ENCODE data around the gene ABLIM1. TPM values are rescaled to one million over a fixed set of nuclear protein-coding genes. Genes with fewer than 3 reads are reported as not detected.

Gene ABLIM1
- total RNA-seq, 1 donor from 2014 or later = 772 TPM

DNA sequence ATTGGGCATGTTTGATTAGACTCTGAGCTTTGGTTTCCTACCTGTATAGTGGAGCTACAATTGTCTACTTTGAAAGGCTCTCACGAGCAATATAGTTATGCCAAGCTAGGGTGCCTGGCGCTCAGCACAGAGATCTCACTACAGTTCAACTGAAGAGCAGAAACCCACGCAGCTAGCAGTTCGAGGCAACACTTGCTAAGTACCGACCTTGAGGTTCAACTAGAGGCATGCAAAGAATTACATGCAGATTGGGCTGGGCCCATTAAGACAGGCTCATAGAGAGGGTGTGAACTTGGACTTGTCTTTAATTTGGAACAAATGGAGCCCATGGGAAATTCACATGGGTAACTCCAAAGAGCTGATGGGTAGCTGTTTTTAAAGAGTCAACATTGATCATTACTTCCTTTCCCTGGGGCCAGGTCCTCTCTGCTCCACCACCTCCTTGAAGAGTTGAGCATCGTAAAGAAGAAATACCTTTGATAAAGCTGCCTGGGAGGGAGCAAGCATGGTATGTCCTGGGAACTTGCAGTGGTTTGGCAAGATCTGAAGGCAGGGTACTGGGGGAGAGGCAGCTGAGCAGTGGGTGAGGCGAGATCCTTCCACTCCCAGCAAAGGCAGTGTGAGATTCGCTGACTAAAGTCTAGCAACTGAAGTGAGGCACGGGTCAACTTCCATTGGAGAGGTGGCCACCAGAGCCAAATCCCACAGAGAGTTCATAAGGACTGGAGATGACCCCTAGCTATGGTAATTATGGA is 228.3 kb downstream of the ABLIM1 start:
- ATAC-seq (ENCODE audit: poor library complexity) (peak; percentile 14), DNase-seq (no peak)
- intact Hi-C loops (cut with DNase I) = no loop called here

DNA sequence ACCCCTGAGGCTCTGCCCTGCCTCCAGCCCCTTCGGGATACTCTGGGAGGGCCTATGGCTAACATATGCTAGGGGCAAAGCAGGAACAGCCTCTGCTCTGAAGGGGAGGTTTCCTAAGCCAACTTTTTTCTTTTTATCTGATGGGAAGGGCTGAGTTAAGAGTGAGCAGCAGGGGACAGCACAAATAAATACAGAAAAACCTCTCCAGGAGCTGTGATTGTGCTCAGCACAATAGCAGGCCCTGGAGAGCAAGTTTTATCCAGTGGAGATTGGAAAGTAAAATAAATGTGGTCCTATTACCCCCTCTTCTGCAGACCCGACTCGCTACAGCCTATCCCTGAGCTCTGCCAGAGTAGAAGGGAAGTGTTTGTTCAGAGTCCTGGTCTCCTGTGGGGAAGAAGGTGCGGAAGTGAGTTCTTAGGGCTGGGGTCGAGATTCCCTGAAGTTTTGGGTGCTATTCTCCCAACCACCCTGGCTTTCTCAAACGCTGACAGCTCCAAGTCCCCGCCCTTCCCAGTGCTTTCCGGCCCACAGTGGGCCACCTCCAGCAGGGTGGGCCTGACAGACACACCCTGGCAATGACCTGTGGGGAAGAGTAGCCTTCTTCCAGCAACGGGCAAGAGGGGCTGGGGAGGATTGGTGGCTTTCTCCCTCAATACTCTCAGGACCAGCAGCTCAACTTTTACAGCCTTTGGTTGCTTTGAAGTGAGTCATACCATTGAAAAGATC is 230.8 kb downstream of the ABLIM1 start:
- intact Hi-C loops (cut with DNase I) = loop anchor here (2.0 kb wide), 1 partner anchor 122 kb away; no protein-coding TSS in a partner anchor
- DNase-seq = no peak
- ATAC-seq (ENCODE audit: poor library complexity) = peak; percentile 26

DNA sequence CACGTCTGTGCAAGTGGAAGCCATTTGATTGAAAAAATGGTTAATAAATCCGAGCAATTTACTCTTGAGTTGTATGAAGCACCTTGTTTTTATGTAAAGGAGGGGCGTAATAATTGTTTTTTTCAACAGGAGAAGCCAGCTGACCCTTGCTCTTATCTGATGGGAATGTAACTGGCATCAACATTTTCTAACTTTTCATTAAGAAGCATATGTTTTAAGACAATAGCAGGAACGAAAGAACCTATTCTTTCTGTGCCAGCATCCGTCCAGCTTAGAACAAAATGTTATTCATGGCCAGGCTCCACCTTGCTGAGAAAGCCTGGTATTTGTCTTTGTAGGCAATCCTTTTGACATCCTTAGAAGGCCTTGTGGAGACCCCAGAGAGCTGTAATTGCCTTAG is 231.6 kb downstream of the ABLIM1 start:
- ATAC-seq (ENCODE audit: poor library complexity) (no peak), DNase-seq (no peak)
- intact Hi-C loops (cut with DNase I) = loop anchor here (2.0 kb wide), 1 partner anchor 122 kb away; no protein-coding TSS in a partner anchor

DNA sequence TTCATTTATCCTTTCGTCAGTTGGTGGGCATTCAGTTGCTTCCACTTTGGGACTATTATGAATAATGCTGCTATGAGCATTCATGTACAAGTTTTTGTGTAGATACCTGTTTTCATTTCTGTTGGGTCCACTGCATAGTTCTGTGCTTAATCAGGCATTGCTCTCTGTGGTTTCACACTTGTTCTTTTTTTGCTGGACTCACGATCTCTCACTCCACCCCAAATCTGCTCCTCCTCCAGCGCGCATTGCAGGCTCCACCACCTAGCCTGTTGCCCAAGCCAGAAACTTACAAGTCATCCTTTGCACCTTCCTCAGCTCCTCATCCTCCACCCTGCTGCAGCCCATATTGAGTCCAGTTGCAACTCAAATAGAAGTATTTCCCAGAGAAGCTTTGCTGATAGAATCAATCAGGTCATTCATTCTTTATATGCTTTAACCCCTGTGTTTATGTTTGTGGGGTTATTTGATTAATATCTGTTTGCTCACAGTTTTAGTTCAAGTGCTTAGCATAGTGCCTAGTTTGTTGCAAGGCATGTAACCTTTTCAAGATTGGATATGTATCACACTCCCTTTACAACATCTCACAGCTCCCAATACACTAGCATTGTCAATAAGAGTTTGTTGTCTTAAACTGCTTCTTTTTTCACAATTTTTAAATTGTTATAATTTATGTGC is 237.1 kb downstream of the ABLIM1 start:
- DNase-seq (no peak), ATAC-seq (ENCODE audit: poor library complexity) (no peak)
- intact Hi-C loops (cut with DNase I) = no loop called here

DNA sequence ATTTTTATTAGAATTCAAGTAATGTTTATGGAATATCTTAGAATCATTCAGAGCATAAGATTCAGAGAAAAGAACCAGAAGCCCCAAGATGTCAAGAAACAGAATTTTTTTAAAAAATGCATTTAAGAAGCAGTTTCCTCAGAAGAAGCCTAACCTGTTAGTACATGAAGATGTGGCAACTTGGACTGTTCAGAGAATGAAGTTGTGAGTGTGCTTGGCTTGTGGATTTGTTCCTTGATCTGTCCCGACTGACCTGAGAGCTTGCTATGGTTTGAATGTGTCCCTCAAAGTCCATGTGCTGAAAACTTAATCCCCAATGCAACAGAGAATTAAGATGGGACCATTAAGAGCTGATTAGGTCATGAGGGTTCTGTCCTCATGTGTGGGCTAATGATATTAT is 240.0 kb downstream of the ABLIM1 start:
- ATAC-seq (ENCODE audit: poor library complexity) = no peak
- intact Hi-C loops (cut with DNase I) = no loop called here

DNA sequence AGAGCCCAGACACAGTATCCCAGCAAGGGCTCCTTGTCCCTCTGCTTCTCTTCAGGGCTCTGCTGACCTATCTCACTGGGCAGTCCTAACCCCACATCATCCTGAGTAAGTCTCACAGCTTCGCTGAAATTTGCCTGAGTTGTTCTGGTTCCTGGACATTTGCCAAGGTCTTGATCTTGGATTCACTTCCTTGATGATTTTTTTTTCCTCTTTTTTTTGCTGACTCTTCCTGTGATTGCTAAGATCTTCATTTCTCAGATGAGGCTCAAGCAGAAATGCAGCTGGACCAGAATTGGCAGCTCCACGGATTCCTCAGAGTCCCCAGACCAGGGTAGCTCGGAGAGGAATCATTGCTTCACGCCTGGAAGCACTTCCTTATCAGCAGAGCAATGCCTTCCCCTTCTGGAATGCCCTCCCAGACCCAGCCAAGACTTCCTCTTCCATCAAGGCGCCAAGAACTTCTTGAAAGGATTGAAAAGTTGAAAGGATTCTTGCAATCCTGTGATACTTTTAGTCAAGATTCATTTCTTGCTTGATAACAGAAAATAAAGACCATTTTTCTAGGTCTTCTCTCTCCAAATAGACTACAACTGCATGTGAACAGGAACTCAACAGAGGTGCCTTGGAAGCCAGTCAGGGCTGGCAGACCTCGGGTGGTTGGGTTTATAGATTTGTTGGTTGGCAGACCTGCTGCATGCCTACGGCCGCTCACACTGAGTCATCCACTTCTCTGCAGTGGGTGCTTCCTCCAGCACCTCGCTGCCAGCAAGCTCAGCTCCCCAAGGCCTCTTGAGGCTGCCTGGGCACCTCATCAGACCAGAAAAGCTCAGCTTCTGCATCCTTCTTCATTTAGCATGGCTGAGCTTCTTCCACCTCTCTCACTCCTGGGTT is 244.9 kb downstream of the ABLIM1 start:
- ATAC-seq (ENCODE audit: poor library complexity) = peak; percentile 95
- intact Hi-C loops (cut with DNase I) = no loop called here
- peak; percentile 74 for DNase-seq

More for the DNA sequence above, 240.0 kb downstream of the ABLIM1 start:
- DNase-seq = no peak

DNA sequence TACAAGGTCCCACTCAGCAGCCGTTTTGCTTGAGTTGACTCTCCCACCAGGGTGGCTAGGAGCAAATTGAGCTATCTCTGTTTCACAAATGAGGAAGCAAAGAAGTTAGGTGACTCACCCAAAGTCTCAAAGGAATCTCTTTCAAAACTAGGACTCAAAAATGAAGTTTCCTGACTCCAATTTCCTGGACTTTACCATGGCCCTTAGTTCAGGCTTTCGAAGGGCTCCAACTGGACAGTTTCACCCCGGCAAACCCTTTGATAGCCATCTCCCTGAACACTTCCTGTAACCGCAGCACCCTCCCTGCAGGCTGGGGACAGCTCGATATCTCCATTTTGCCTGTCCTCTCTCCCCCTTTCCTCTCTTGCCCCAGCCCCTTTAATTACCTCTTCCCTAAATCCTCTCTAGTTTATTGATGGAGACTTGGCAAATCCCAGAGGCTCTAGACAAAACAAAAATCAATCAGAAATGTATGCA is 249.1 kb downstream of the ABLIM1 start:
- intact Hi-C loops (cut with DNase I) = no loop called here
- DNase-seq (no peak), ATAC-seq (ENCODE audit: poor library complexity) (no peak)

DNA sequence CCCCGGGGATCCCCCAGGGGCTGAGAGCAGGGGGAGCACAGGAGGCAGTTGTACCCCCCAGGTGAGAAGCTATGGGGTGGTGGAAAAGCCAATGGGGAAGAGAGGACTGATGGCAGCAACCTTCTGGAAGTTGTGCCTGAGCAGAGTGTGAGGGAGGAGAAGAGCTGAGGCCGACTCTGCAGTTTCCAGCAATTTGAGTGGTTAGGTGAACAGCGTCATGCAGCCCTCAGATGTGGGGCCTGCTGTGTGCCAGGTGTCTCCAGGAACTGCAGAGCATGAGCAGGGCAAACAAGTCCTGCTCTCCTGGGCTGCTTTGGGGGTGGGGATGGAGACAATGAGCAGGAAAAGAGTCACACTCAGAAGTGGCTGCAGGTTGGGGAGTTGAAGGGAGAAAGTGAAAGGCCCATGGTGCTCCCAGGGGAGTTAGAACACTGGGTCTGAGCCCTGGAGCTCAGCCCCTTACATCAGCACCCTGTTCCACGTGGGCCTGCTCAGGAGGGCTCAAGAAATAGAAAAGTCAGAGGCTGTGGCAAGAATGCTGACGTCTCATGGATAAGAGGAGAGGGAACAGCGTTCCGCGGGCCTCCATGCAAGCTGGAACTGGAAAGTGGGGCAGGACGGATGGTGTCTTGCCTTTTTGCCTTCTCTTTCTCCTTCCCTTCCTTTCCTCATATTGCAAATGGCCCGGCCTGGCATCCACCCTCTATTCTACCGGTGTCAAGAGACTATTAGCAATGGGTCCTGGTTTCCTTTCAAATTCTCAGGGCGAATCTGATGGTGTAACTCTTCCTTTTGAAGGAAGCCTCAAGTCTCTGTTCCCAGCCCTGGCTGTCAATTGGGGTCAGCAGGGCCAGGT is 249.7 kb downstream of the ABLIM1 start:
- intact Hi-C loops (cut with DNase I) = no loop called here
- DNase-seq (no peak), ATAC-seq (ENCODE audit: poor library complexity) (no peak)

DNA sequence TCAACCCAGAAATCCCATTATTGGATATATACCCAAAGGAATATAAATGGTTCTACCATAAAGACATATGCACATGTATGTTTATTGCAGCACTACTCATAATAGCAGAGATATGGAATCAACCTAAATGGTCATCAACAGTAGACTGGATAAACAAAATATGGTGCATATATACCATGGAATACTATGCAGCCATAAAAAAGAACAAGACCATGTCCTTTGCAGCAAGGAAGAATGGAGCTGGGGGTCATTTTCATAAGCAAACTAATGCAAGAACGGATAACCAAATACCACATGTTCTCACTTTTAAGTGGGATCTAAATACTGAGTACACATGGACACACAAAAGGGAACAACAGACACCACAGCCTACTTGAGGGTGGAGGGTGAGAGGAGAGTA is 251.6 kb downstream of the ABLIM1 start:
- intact Hi-C loops (cut with DNase I) = no loop called here
- DNase-seq (no peak), ATAC-seq (ENCODE audit: poor library complexity) (no peak)

DNA sequence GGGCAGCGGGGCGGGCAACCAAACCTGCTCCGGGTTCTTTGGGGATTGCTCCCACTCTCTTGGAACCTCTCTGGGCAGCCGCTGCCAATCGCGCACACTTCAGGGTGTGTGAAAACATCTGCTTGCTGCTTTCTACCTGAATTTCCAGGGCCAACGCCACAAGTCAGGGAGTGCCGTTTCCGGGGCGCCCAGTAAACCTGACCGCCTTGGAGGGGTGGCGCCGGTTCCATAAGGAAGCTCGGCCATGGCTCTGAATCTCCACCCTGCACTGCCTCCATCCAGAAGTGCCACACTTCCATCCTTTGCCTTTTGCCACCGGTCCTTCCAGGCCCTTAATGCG is 253.1 kb downstream of the ABLIM1 start:
- DNase-seq (no peak), ATAC-seq (ENCODE audit: poor library complexity) (no peak)
- intact Hi-C loops (cut with DNase I) = no loop called here

DNA sequence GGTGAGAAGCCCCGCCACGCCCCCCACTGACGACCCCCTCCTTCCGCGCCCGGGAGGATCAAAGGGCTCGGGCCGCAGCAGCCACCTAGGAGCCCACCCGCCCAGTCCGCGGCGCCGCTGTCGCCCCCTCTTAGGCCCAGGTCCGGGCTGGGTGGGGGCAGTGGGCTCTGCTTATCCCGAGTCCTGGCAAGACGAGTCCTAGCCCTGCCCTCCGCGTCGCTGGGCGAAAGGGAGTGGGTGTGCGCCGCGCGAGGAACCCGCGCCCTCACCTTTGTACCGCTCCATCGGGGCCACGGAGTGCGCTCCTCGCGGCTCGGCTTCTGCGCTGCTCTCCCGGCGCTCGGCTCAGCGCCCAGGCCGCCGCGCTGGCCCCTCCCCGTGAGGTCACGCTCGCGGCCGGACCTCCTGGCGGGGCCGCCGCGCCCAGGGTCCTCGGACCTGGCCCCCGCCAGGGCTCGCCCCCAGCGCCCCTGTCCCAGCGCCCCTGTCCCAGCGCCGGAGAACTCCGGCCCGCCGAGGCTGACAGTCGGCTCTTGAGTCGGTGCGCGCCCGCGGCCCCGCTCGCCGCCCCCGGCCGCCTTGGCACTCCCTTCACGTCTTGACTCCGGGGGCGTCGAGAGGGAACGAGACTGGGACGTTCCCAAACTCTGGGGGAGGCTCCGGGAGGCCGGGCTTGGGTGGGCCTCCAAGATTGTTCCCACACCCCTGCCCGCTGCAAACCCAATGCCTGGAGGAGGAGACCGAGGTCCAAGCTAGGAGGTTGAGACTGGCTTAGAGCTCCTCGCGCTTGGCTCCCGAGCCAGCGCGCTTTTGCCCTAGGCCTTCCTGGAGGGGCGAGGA is 253.7 kb downstream of the ABLIM1 start, which contains the start of gene AFAP1L2:
Gene AFAP1L2 (minus strand): TSS at position 332 of the 840 bp plus-strand sequence. CDS start 47 bp downstream, at position 285.
- intact Hi-C loops (cut with DNase I) = no loop called here
- peak; percentile 90 for ATAC-seq (ENCODE audit: poor library complexity)
- peak; percentile 62 for DNase-seq

DNA sequence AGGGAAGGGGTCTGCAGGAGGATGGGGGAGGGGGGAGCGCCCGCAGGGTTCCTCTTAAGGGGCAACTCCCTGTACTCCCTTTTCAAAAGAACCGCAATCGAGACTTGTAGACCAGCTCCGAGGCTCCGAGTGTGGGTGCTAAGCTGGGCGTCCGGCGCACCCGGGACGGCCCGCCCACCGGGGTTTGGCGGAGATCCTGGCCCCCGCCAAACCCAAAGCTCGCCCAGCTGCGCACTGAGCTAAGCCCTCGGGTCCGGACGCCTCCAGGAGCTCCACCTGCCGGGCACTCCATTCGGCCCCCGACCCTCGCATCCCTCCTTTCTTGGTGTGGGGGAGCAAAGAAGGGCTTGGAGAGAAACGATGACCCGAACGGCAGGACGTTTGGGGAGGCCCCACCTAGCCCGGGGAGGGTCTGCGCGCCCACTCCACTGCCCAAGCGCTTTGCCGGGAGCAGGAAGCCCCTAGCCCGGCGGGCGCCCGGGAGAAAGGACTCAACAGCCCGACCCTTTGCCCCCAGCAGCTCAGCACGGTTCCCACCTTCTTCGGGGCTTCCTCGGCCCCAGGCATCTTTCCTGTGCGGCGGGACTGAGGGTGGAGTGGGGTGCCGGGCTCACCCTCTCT is 254.4 kb downstream of the ABLIM1 start:
- DNase-seq (peak; percentile 58), ATAC-seq (ENCODE audit: poor library complexity) (peak; percentile 71)
- intact Hi-C loops (cut with DNase I) = no loop called here

DNA sequence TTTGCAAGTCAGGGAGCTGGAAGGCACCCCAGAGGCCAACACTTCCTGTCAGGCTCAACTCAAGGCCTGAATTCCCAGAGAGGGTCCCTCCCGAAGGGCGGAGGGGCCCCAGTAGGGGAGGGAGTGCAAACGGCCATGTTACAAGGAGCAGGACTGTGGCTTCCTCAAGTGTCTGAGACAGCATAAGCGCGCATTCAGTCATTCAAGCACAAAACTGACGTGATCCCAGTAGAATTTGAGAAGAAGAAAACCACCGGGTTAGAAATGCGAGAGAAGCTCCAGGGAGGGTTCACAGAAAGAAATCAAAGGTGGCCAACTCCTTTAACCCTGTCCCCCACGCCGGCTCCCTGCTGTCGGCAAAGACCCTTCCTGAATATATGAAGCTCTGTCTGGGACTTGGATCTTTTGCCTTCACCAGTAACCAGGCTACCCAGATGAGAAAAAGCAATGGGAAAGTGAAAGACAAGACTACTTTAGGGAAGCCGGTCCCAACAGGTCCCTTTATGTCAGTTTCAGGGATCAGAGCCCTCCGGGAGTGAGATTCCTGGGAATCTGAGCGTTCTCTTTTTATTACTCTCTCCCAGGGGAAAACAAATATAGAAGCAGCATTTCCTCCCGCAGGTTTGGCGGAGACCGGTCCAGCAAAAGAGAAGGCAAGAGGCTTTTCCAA is 255.1 kb downstream of the ABLIM1 start:
- intact Hi-C loops (cut with DNase I) = no loop called here
- no peak for ATAC-seq (ENCODE audit: poor library complexity)

DNA sequence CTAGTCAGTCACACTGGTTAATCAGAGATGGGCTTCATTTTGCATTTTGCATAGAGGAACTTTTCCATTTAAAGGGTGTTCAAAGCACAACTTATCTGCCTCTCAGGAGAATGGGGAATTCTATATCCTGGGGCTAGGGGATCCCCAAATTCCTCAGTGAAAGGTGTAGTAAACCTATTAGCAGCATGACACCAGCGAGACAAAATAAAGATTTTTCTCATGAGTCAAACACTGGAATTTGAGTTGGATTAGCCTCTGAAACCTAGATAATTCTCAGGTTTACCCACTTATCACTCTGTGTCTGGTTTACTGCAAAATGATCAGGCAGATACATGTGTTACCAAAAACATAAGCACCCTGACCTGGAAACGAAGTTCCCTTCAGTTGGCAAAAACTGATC is 255.8 kb downstream of the ABLIM1 start:
- intact Hi-C loops (cut with DNase I) = no loop called here
- no peak for DNase-seq
- no peak for ATAC-seq (ENCODE audit: poor library complexity)

More for the DNA sequence above, 255.1 kb downstream of the ABLIM1 start:
- no peak for DNase-seq

DNA sequence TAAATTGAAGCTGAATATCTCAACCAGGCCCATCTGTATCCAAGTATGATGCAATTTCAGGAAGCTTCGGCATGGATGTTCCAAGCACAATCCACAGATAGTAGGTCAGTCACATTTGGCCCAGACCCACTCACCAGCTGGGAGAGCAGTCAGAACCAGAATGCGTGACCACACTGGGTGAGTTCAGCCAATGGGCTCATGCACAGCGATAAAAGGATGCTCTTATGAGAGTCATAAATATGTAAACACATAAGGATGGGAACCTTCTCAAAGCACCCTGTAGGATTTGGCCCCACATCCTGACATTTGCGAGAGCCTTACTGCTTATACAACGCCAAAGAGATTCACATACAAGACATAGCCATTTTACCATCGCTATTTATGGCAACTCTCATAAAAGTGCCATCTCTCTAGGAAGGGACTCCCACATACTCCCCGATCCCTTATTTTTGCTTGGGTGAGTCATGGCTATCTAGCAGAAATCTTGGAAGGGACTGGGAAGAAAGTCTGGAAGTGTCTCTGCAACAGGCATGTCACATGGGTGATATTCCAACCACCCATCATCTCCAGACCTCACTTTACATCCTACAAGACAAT is 256.8 kb downstream of the ABLIM1 start:
- intact Hi-C loops (cut with DNase I) = no loop called here
- DNase-seq (peak; percentile 83), ATAC-seq (ENCODE audit: poor library complexity) (peak; percentile 70)

Measured in Right ventricle myocardium superior (tissue), 1 donor.